DOHH2 (cell line): ENCODE data around the gene FZR1.

Source experiments
- CTCF ChIP-seq: fragments of 200-600 bp; sonication (generic); IDR thresholded peaks from one replicate; pipeline ENCODE4 v1.5.1; 2014; ENCODE audit warnings: antibody characterized with exemption, mild to moderate bottlenecking, low read depth, low read length; ENCODE audit not compliant: poor library complexity, severe bottlenecking
- EZH2phosphoT487 ChIP-seq: fragments of 200-600 bp; sonication (generic); IDR thresholded peaks from 2 replicates; pipeline ENCODE4 v1.6.1; 2017; ENCODE audit warnings: borderline replicate concordance, mild to moderate bottlenecking, antibody characterized with exemption, low read length, moderate library complexity, mixed read lengths

GRCh38 chr19:3575949-3576673 lies 70.0 kb downstream of the FZR1 start:
- TF ChIP-seq CTCF (no peak), EZH2phosphoT487 (no peak)
